M059J (cell line): ENCODE data around the gene CTNNA1. TPM values are rescaled to one million over a fixed set of nuclear protein-coding genes. Genes with fewer than 3 reads are reported as not detected.

Experiments used
- DNase-seq: peaks from one replicate; pipeline ENCODE4 v3.0.0-alpha.2; 2012; ENCODE audit warnings: low read depth
- total RNA-seq: library from RNA; depleted of rRNA; stranded (reverse); fragments of >200 nt; shearing (Covaris generic); gene quantifications from 2 replicates; pipeline ENCODE4 v1.2.3, GENCODE V29; 2014

Gene CTNNA1
- total RNA-seq, 1 experiment from 2014 or later, result 277 TPM

- no peak for DNase-seq
Observed at GRCh38 chr5:138930371-138931097, 177.3 kb downstream of the CTNNA1 start.

GRCh38 chr5:138932171-138932810 lies 179.1 kb downstream of the CTNNA1 start:
- no peak for DNase-seq

GRCh38 chr5:138933522-138934290 lies 180.5 kb downstream of the CTNNA1 start:
- no peak for DNase-seq

GRCh38 chr5:138934971-138935370 lies 181.7 kb downstream of the CTNNA1 start:
- no peak for DNase-seq

DNA sequence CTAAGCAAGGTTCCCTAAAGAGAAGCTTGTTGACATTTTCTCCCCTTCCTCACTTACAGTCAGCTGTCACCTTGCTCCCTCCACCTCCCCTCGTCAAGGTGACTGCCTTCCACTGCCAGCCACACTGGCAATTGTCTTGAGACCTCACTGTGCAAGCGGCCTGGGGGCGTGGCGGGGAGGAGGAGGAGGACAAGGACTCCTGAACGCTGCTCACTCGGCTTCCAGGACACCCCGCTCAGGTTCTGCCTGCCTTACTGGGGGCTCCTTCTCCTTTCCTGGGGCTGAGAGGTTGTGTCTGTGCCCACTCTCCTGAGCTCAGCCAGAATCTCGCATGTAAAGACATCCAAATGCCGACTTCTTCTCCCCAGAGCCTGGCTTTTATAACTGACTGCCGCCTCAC lies 182.2 kb downstream of the CTNNA1 start:
- DNase-seq, result no peak

DNA sequence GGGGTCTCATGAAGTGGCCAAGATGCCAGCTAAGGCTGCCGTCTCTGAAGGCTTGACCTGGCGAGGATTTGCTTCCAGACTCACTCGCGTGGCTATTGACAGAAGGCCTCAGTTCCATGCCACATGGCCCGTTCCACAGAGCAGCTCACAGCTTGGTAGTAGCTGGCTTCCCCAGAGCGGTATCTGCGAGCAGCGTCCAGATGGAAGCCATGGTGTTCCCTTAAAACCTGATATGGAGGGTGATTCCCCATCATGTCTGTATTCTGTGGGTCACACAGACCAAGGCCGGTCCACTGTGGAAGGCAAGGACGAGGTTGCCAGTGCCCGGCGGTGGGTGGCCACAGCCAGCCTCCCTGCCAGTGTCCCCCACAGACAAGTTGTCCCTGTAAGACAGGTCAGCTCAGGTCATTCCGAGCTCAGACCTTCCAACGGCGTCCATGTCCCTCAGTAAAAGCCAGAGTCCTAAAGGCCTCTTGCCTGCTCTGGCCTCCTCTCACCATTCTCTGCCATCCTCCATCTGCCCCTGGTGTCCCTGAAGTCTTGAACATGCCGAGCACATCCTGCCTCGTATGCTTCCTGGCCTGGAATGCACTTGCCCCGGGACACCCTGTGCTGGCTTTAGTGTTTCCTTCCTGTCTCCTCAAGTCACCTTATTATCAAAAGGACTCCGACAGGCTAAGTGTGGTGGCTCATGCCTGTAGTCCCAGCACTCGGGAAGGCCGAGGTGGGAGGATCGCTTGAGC lies 183.2 kb downstream of the CTNNA1 start:
- no peak for DNase-seq

GRCh38 chr5:138936968-138937345 lies 183.7 kb downstream of the CTNNA1 start:
- DNase-seq, result no peak

DNA sequence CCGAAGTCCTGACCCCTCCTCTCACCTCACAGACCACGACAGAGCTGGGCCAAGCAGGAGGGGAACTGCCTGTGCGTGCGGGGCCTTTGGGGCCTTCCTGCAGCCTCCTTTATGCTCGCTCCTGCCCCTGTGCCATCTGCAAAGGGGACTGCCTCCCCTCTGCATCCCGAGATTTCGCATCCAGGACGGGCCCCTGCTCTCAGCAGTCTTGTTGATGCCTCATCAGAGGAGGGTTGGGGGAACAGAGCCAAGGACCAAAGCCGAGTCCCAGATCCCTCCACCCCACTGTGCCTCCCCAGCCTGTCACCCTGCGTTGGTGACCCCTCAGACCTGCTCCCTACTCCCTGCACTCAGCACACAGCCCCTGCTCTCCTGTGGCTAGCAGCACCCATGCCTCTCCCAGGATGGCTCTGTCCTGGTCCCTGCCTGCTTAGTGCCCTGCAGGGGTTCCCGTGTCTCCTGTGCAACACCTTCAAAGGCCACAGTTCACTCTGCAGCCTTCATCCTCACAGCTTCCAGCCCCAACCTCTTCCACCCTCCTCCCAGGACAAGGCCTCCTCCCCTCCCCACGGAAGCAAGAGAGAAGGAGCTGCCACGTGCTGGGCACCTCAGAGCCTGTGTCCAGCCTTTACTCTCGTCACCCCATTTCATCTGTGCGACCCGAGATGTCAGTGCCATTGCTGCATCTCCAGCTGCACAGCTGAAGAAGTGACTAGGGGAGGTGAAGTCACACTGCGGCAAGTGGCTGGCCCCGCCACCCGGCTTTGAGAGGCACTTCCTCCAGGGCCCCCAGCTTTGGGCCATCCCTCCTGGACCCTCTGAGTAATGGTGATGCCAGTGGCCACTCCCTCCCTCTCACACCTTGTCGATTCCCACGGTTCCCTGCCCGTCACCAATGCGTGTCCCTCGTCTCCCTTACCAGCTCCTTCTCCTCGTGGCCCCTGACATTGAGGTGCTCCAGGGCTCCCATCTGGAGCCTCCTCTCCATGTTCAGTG lies 184.5 kb downstream of the CTNNA1 start:
- no peak for DNase-seq

DNA sequence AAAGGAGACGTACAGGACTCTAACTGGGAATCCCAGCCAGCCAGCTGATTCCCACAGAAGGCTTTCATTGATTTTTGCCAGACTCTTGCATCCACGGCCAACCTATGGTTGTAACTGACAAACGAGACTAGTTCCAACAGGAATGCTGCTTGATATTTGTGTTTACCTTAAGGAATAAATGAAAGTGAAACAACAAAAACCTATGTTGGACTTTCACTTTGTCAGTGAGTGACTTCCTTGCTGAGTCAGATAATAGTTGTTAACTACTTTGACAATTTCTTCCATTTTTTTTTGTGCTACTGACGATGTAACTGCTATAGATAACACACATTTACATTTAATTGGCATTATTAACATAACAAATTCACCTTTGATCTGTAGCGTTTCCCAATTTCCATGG lies 185.3 kb downstream of the CTNNA1 start:
- DNase-seq, result no peak

DNA sequence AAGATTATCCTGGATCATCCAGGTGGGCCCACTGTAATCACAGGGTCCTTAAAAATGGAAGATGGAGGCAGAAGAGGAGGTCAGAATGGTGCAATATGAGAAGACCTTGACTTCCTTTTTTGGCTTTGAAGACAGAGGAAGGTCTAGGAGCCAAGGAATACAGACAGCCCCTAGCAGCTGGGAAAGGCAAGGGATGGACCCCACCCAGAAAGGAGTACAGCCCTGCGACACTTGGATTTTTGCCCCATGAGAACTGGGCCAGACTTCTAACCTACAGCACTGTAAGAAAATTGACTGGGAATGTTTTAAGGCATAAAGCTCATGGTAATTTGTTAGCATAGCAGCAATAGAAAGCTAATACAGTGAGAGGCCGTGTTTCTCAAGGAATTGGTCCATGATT lies 188.8 kb downstream of the CTNNA1 start:
- no peak for DNase-seq

GRCh38 chr5:138942861-138943260 lies 189.6 kb downstream of the CTNNA1 start:
- no peak for DNase-seq

GRCh38 chr5:138943599-138944173 lies 190.5 kb downstream of the CTNNA1 start:
- DNase-seq, result no peak

DNA sequence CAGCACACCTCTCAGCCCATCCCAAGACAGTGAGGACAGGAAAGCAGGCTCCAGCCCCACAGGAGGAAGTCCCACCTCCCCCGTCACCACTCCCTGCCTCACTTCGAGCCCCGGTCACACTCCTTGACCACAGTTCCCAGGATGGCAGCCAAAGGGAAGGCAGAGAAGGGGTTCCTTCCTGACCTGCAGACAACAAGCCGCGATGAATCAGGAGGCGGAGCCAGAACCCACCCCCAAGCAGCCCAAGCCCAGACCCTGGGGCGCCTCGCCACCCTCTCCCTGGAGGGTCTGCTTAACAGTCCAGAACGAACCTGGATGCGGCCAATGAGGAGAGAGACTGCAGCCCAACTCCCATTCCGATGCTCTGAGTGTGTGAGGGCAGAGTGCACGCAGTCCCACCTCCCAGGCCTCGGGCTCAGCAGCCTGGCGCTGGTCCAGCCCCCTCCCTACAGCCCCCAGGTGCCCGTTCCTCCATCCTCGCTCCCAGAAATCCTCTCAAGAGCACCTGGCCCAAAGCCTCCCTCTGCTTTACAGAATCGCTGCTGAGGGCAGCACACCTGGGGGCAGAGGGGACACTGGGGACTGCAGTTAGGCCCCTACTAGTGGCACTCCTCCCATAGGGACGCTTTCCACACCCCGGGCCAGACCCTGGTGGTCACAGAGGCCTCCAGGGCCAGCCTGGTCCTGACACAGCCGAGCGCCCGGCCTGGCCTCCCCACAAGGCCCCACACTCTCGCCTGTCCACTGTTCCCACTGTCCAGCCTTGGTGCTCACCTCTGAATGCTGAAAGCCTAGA lies 191.5 kb downstream of the CTNNA1 start:
- peak; percentile 90 for DNase-seq

GRCh38 chr5:138945421-138946240 lies 192.4 kb downstream of the CTNNA1 start:
- no peak for DNase-seq

DNA sequence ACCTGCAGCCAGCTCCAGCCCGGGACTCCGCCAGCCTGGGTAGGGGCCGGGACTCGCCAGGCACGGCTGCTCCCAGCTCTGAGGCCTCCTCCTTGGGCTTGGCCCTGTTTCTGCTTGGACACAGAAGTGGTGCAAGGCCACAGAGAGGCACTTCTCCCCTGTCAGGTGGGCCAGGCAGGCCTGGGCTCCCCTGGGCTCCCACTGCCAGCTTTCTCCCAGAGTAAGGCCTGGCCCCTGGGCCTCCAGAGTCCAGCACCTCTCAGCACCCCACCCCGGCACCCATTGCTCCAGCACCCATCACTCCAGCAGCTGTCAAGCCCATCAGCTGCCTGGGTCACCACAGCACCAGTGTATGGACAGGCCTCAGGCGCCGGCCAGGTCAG lies 193.0 kb downstream of the CTNNA1 start:
- DNase-seq, result no peak

DNA sequence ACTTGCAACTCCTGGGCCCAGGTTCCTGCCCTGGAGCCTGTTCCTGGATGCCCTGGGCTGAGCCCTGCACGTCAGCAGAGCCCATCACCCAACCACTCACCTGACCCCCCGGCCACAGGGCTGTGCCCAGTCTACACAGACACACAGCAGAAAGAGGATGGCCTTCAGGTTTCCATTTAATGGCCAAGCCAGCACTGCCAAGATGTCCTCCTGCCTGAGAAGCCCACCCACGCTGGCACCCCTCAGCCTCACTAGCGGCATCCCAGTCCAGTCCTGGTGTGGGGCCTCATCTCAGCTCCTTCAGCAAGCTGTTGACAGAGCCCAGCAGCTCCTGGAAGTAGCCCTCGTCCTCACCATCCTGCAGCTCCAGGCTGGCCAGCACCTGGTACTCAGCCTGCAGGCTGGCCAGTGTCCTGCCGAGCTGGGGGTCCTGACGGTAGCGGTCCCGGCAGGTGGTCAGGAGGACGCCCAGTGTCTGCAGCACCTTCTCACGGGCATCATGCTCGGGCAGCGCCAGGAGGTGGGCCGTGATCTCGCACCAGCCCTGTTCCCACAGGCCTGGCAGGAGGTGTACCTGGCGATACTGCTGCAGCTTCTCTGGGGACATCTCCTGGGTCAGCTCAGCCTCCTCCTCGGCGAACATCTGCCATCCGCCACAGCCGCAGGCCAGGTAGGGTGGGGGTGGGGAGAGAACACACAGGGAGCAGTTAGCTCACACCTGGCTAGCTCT lies 193.8 kb downstream of the CTNNA1 start:
- DNase-seq, result no peak

- DNase-seq, result no peak
Observed at GRCh38 chr5:138947780-138948179, 194.6 kb downstream of the CTNNA1 start.
